Breast epithelium (tissue), 4 donors: Measurements from ENCODE around the gene FNDC3A. TPM values are rescaled to one million over a fixed set of nuclear protein-coding genes. Genes with fewer than 3 reads are reported as not detected.

Source experiments
- DNase-seq, 2 donors: peaks; one replicate each; pipeline ENCODE4 v3.0.0-alpha.2; 2019; ENCODE audit warnings: low spot score in 2 of 2
- H3K27ac ChIP-seq, 2 donors: fragments of 200-600 bp; sonication (generic) in 1 of 2; one replicate each; pipeline ENCODE4 v1.5.1; 2016 to 2019; ENCODE audit warnings: mild to moderate bottlenecking in 1 of 2
- H3K27me3 ChIP-seq, 2 donors: fragments of 200-600 bp; sonication (generic) in 1 of 2; one replicate each; pipeline versions ENCODE4 v1.5.1 to v1.6.0; 2017 to 2019; ENCODE audit warnings: control low read depth in 1 of 2, mild to moderate bottlenecking in 1 of 2
- H3K36me3 ChIP-seq: fragments of 200-600 bp; one replicate; pipeline ENCODE4 v1.5.1; 2019
- H3K4me1 ChIP-seq, 2 donors: fragments of 200-600 bp; sonication (generic); one replicate each; pipeline ENCODE4 v1.5.1; 2016 to 2019; ENCODE audit warnings: control low read depth in 1 of 2
- H3K4me3 ChIP-seq, 3 donors: fragments of 200-600 bp; sonication (generic); 1 replicate in 2 of 3; 2 replicates in 1 of 3; pipeline ENCODE4 v1.5.1; 2016 to 2019; ENCODE audit warnings: mild to moderate bottlenecking in 3 of 3, moderate library complexity in 2 of 3
- H3K9me3 ChIP-seq, 2 donors: fragments of 200-600 bp; sonication (generic) in 1 of 2; one replicate each; pipeline ENCODE4 v1.5.1; 2016 to 2019; ENCODE audit warnings: control low read depth in 1 of 2
- CTCF ChIP-seq, 3 donors: fragments of 450-650 bp; IDR thresholded peaks; one replicate each; pipeline ENCODE4 v1.5.1; 2016 to 2017; ENCODE audit warnings: antibody characterized with exemption in 3 of 3, mild to moderate bottlenecking in 3 of 3, moderate library complexity in 3 of 3
- POLR2A ChIP-seq: fragments of 450-650 bp; IDR thresholded peaks from one replicate; pipeline ENCODE4 v1.6.1; 2016; ENCODE audit warnings: antibody characterized with exemption, mild to moderate bottlenecking, moderate library complexity
- POLR2AphosphoS5 ChIP-seq, 3 donors: sonication (generic); formaldehyde crosslinking; IDR thresholded peaks; one replicate each; pipeline ENCODE4 v1.6.1; 2017; ENCODE audit warnings: antibody characterized with exemption in 3 of 3
- intact Hi-C: fragments of 100-400 bp; cut with DNase I; formaldehyde crosslinking; loops from one replicate; pipeline ENCODE4 v1.15.1; 2023; ENCODE audit warnings: low total_unique reads
- total RNA-seq, 3 donors: library from RNA; depleted of rRNA; stranded (reverse); fragments of >200 nt; gene quantifications; one replicate each; pipeline ENCODE4 v1.1.0, GENCODE V29; 2016

The FNDC3A gene
- total RNA-seq, 3 donors from 2014 or later = 45.3 to 85.8 (median 57.7) TPM

DNA sequence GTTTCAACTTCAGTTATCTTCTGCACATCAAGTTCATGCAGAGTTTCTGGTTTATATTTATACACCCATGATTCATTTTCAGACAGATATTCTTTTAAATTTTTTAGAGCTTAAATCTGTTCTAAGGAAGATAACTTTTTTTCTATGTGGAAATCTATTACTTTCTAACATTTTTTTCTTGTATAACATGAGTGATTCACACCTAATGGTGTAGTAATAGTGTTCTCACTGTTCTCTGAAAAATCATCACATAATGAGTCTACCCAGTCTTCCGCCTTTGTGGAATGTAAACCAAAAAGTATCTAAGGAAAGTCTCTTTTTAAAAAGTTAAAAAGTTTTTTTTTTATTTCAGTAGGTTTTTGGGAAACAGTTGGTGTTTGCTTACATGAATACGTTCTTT, 70.8 kb downstream of the FNDC3A start:
- no peaks in the 10 kb centered on the region for H3K27me3 ChIP-seq
- intact Hi-C loops = no loop called here
- H3K36me3 ChIP-seq = no peaks in the 10 kb centered on the region
- no peaks in the 10 kb centered on the region for H3K9me3 ChIP-seq
- no peak for TF ChIP-seq POLR2AphosphoS5 (IDR thresholded peaks at IDR 0.05)
- no peak for TF ChIP-seq CTCF (IDR thresholded peaks at IDR 0.05)
- no peak for TF ChIP-seq POLR2A
- H3K4me3 ChIP-seq = no peak overlapping the region
- no peaks in the 10 kb centered on the region for H3K4me1 ChIP-seq
- no peak overlapping the region for H3K27ac ChIP-seq
- no peak for DNase-seq

- H3K27me3 ChIP-seq = no peaks in the 10 kb centered on the region
- no peak overlapping the region for H3K27ac ChIP-seq
- H3K4me3 ChIP-seq = no peak overlapping the region
- TF ChIP-seq CTCF (IDR thresholded peaks at IDR 0.05) (no peak), POLR2A (no peak), POLR2AphosphoS5 (IDR thresholded peaks at IDR 0.05) (no peak)
- no peak for DNase-seq
- H3K4me1 ChIP-seq = no peaks in the 10 kb centered on the region
- H3K36me3 ChIP-seq = no peaks in the 10 kb centered on the region
- intact Hi-C loops = no loop called here
- H3K9me3 ChIP-seq = no peaks in the 10 kb centered on the region
Observed at GRCh38 chr13:49052813-49053212, 77.1 kb downstream of the FNDC3A start.

DNA sequence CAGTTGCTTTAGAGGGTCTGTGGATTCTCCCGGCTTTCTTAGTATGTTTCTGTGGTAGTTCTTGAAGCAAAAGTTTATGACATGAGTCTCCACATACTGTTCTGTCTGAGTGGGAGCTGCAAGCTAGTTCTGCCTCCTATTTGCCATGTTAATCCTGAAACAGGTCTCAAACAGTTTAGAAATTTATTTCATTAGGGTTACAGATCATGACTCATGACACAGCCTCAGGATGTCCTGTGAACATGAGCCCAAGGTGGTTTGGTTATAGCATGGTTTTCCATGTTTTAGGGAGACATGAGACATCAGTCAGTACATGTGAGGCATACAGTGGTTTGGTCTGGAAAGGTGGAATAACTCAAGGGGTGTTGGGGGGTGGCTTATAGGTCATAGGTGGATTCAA, 77.5 kb downstream of the FNDC3A start:
- no peaks in the 10 kb centered on the region for H3K4me1 ChIP-seq
- no peaks in the 10 kb centered on the region for H3K27me3 ChIP-seq
- H3K36me3 ChIP-seq = no peaks in the 10 kb centered on the region
- H3K9me3 ChIP-seq = no peaks in the 10 kb centered on the region
- no peak for TF ChIP-seq POLR2A
- TF ChIP-seq CTCF (IDR thresholded peaks at IDR 0.05) = no peak
- no peak for TF ChIP-seq POLR2AphosphoS5 (IDR thresholded peaks at IDR 0.05)
- intact Hi-C loops = no loop called here
- no peak overlapping the region for H3K27ac ChIP-seq
- no peak overlapping the region for H3K4me3 ChIP-seq
- no peak for DNase-seq

GRCh38 chr13:49053906-49054305, 78.2 kb downstream of the FNDC3A start:
- intact Hi-C loops = no loop called here
- Histone ChIP-seq H3K4me3 (no peak overlapping the region), H3K36me3 (no peaks in the 10 kb centered on the region), H3K4me1 (no peaks in the 10 kb centered on the region), H3K27me3 (no peaks in the 10 kb centered on the region), H3K9me3 (no peaks in the 10 kb centered on the region), H3K27ac (no peak overlapping the region)
- no peak for TF ChIP-seq CTCF (IDR thresholded peaks at IDR 0.05)
- TF ChIP-seq POLR2A = no peak
- no peak for TF ChIP-seq POLR2AphosphoS5 (IDR thresholded peaks at IDR 0.05)
- no peak for DNase-seq

GRCh38 chr13:49055021-49055420, 79.3 kb downstream of the FNDC3A start:
- Histone ChIP-seq H3K27ac (no peak overlapping the region), H3K4me3 (no peak overlapping the region), H3K27me3 (no peaks in the 10 kb centered on the region), H3K4me1 (no peaks in the 10 kb centered on the region), H3K36me3 (no peaks in the 10 kb centered on the region), H3K9me3 (no peaks in the 10 kb centered on the region)
- no peak for TF ChIP-seq POLR2AphosphoS5 (IDR thresholded peaks at IDR 0.05)
- no peak for TF ChIP-seq CTCF (IDR thresholded peaks at IDR 0.05)
- no peak for TF ChIP-seq POLR2A
- intact Hi-C loops = no loop called here
- no peak for DNase-seq
